Activated CD8-positive, alpha-beta memory T cell treated with anti-CD3 and anti-CD28 coated beads for 36 hours (primary cell): Measurements from ENCODE around the gene TBC1D3. TPM values are rescaled to one million over a fixed set of nuclear protein-coding genes. Genes with fewer than 3 reads are reported as not detected.
"Not testable (repeated sequence)": the region's sequence is repeated elsewhere in the genome, so short reads cannot be mapped to it uniquely, and the experiment has no call there.

ENCODE experiments used
- CTCF ChIA-PET: fragments of 350-600 bp; sonication (Branson Sonifier 250); formaldehyde crosslinking; loops from one replicate; lab custom pipeline; 2021; ENCODE audit warnings: antibody characterized with exemption; lab: Charles Lee
- POLR2A ChIA-PET: fragments of 350-600 bp; sonication (Branson Sonifier 250); formaldehyde crosslinking; loops from one replicate; lab custom pipeline; 2021; ENCODE audit warnings: antibody characterized with exemption; lab: Charles Lee
- total RNA-seq, 2 experiments: library from RNA; stranded (reverse); gene quantifications; one replicate each; pipeline ENCODE4 v1.2.3, GENCODE V29; 2021

Gene TBC1D3
- not detected for total RNA-seq

- CTCF ChIA-PET, result not testable (repeated sequence)
Measured at GRCh38 chr17:38192455-38192854, at the start of gene TBC1D3. Gene TBC1D3, minus strand, starts transcription at chr17:38192555. Its CDS starts 1,526 bp downstream, at chr17:38191029.

GRCh38 chr17:38232790-38233189 lies 40.4 kb upstream of the TBC1D3 start:
- POLR2A ChIA-PET, CTCF ChIA-PET: not testable (repeated sequence)

More at GRCh38 chr17:38192455-38192854, at the start of gene TBC1D3:
- POLR2A ChIA-PET, result not testable (repeated sequence)

GRCh38 chr17:38225844-38226495 lies 33.6 kb upstream of the TBC1D3 start:
- CTCF ChIA-PET, POLR2A ChIA-PET: not testable (repeated sequence)

- CTCF ChIA-PET, POLR2A ChIA-PET: not testable (repeated sequence)
Measured at GRCh38 chr17:38220867-38221266, 28.5 kb upstream of the TBC1D3 start.

GRCh38 chr17:38200271-38200670 lies 7.9 kb upstream of the TBC1D3 start:
- POLR2A ChIA-PET, CTCF ChIA-PET: not testable (repeated sequence)

GRCh38 chr17:38134860-38135259 lies 57.5 kb downstream of the TBC1D3 start:
- CTCF ChIA-PET, POLR2A ChIA-PET: not testable (repeated sequence)

Other genes starting within 250 kb of the TBC1D3 start
- gene TBC1D3L, start 203.5 kb downstream of the TBC1D3 start, total RNA-seq, result 1 to 10 TPM; 5.4 to 6.1 TPM
- gene TBC1D3D, start 188.6 kb downstream of the TBC1D3 start, total RNA-seq, result under 1 TPM in 1 of 2 experiments, not detected in 1; 0.10 TPM
- gene TBC1D3C, start 123.9 kb downstream of the TBC1D3 start, total RNA-seq, result 1 to 10 TPM; 1.1 to 2.3 TPM
- not detected for gene TBC1D3E, start 64.6 kb downstream of the TBC1D3 start, total RNA-seq
- gene MRPL45, start 104.6 kb upstream of the TBC1D3 start, total RNA-seq, result 10 to 100 TPM; 67.7 to 68.6 TPM
- gene GPR179, start 151.4 kb upstream of the TBC1D3 start, total RNA-seq, result under 1 TPM; 0.06 to 0.30 TPM
- gene SOCS7, start 159.3 kb upstream of the TBC1D3 start, total RNA-seq, result 10 to 100 TPM; 19.9 to 23.4 TPM
- under 1 TPM; 0.13 to 0.27 TPM for gene ARHGAP23, start 235.9 kb upstream of the TBC1D3 start, total RNA-seq